ENCODE measurements around the gene KCNQ1. TPM values are rescaled to one million over a fixed set of nuclear protein-coding genes. Genes with fewer than 3 reads are reported as not detected.
A peak's percentile ranks its signal among the peaks of the same experiment; 100 is the strongest.

KCNQ1 gene
- total and polyA plus RNA-seq, 8 donors: 7.1 to 37.7 (median 9.9) TPM

DNA sequence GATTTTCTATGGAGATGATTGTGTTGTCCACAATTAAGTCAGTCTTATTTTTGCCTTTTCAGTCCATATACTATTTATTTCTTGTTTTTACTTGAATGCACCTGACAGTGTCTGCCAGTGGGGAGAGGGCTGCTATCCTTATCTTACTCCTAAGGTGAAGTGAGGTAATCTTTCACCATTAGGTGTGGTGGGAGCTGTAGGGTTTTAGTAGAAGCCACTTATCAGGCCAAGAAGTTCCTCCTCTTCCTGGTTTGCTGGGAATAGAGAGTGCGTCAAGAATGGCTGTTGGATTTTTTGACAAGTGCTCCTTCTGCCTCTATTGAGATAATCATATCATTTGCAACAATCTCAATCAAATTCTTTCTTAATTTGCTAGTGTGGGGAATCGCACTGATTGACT is 108.4 kb downstream of the KCNQ1 start:
- Histone ChIP-seq H3K4me3 (no peak overlapping the region), H3K9me3 (peaks cover 0 to 4% of the 10 kb centered on the region in 2 donors), H3K27me3 (no peaks in the 10 kb centered on the region), H3K36me3 (no peaks in the 10 kb centered on the region), H3K4me1 (peaks cover 0 to 11% of the 10 kb centered on the region in 2 donors), H3K27ac (no peak overlapping the region)
- DNase-seq (no peak), ATAC-seq (peak; percentile 50)
- TF ChIP-seq, protein P1, sequence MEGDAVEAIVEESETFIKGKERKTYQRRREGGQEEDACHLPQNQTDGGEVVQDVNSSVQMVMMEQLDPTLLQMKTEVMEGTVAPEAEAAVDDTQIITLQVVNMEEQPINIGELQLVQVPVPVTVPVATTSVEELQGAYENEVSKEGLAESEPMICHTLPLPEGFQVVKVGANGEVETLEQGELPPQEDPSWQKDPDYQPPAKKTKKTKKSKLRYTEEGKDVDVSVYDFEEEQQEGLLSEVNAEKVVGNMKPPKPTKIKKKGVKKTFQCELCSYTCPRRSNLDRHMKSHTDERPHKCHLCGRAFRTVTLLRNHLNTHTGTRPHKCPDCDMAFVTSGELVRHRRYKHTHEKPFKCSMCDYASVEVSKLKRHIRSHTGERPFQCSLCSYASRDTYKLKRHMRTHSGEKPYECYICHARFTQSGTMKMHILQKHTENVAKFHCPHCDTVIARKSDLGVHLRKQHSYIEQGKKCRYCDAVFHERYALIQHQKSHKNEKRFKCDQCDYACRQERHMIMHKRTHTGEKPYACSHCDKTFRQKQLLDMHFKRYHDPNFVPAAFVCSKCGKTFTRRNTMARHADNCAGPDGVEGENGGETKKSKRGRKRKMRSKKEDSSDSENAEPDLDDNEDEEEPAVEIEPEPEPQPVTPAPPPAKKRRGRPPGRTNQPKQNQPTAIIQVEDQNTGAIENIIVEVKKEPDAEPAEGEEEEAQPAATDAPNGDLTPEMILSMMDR (IDR thresholded peaks at IDR 0.05): no peak
- intact Hi-C loops (cut with DNase I): no loop called here

DNA sequence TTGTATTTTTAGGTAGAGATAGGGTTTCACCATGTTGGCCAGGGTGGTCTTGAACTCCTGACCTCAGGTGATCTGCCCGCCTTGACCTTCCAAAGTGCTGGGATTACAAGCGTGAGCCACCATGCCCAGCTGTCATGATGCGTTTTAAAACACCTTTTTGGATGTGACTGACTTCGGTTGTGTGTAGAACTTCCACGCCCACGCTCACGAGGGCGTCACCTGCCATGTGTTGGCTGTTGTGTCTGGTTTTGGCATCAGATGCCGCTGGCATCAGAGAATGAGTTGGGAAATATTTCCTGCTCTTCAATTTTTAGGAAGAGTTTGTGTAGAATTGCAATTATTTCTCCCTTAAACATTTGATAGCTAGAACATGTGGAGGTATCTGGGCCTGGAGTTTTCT is 109.1 kb downstream of the KCNQ1 start:
- Histone ChIP-seq H3K36me3 (no peaks in the 10 kb centered on the region), H3K9me3 (peaks cover 0 to 4% of the 10 kb centered on the region in 2 donors), H3K4me3 (no peak overlapping the region), H3K4me1 (peaks cover 0 to 11% of the 10 kb centered on the region in 2 donors), H3K27me3 (no peaks in the 10 kb centered on the region), H3K27ac (no peak overlapping the region)
- TF ChIP-seq, protein P1 (IDR thresholded peaks at IDR 0.05): no peak
- DNase-seq (peak in 2 of 4 donors; percentile 17 to 22), ATAC-seq (no peak)
- intact Hi-C loops (cut with DNase I): no loop called here

DNA sequence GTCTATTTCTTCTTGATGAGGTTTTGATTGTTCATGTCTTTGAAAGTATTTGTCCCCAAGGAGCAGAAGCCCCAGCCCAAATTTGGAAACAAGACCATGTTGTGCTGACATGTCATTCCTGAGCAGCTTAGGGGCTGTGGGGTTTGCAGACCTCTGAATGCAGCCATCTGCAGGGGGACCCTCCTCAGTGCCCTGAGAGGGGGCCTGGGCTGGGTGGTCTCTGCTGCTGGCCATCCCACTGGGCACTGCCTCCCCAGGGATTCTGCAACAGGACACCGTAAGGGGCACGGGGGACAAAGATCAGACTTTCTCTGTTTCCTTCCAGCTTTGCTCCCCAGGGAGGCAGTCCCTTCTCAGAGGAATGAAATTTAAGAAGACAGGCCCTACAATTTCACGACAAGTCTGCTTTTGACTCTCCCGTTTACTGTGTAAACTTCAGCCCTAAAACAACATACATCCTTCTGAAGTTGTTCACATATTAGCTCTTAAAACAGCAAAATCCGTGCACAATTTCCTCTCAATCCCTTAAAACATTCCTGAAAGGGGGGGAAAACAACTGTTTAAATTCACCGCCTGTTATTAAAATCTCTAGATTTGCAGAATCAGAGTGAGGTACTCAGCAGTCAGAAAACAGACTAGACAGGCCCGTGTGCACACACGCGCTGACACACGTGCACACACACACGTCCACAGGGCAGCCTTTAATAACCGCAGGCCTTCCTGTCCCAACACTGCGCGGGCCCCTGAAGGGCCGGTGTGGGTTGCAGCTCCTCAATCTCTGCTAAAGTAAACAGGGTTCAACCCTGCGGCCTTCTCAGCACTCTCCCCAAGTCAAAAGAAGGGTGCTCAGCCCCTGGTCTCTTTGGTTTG is 109.8 kb downstream of the KCNQ1 start:
- no peaks in the 10 kb centered on the region for H3K36me3 ChIP-seq
- DNase-seq: peak in 2 of 4 donors; percentile 27 to 64
- no peaks in the 10 kb centered on the region for H3K27me3 ChIP-seq
- H3K27ac ChIP-seq: no peak overlapping the region
- peaks cover 0 to 14% of the 10 kb centered on the region in 2 donors for H3K4me1 ChIP-seq
- TF ChIP-seq, protein P1 (IDR thresholded peaks at IDR 0.05): no peak
- ATAC-seq: peak; percentile 58
- intact Hi-C loops (cut with DNase I): no loop called here
- H3K9me3 ChIP-seq: peaks cover 0 to 4% of the 10 kb centered on the region in 2 donors
- H3K4me3 ChIP-seq: no peak overlapping the region

DNA sequence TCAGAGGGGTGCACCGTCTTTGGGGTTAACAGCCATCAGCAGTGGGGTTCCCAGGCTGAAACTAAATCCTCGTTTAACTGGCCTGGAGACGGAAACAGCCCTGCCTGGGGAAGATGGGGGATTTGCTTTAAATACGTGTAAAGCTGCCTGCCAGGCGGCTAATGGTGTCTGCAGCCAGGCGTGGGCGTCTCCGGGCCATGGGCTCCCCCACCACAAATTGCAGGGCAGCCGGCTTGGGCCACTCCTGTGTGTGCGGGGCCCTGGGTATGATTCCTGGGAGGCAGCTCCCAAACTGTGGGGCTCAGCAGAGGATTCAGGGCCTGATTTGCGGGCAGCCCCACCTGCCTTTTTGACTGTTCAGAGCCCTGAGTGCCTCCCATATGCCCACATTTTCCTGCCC is 110.5 kb downstream of the KCNQ1 start:
- H3K4me3 ChIP-seq: no peak overlapping the region
- intact Hi-C loops (cut with DNase I): no loop called here
- no peaks in the 10 kb centered on the region for H3K36me3 ChIP-seq
- no peaks in the 10 kb centered on the region for H3K27me3 ChIP-seq
- no peak overlapping the region for H3K27ac ChIP-seq
- TF ChIP-seq, protein P1 (IDR thresholded peaks at IDR 0.05): no peak
- ATAC-seq (no peak), DNase-seq (peak in 1 of 4 donors; percentile 17)
- H3K9me3 ChIP-seq: peaks cover 0 to 4% of the 10 kb centered on the region in 2 donors
- H3K4me1 ChIP-seq: peaks cover 0 to 14% of the 10 kb centered on the region in 2 donors

DNA sequence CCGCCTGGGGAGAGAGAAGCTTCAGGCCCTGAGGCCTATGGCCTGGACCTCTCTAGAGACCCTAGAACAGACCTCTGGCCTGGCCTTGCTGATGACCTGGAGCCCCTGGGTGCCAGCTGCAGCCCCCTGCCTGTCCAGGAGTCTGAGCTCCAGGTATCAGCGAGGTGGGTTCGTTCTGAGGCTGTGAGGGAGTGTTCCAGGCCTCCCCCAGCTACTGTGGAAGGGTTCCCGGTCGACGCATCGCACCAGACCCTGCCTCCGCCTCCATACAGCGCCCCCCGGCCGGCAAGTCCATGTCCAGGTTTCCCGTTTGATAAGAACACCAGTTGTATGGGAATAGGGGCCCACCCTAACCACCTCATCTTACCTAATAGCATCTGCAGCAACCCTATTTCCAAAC is 111.1 kb downstream of the KCNQ1 start:
- DNase-seq: peak in 1 of 4 donors; percentile 8
- ATAC-seq: no peak
- intact Hi-C loops (cut with DNase I): no loop called here

More for the DNA sequence above, 111.1 kb downstream of the KCNQ1 start:
- no peak overlapping the region for H3K4me3 ChIP-seq
- no peak overlapping the region for H3K27ac ChIP-seq
- TF ChIP-seq, protein P1 (IDR thresholded peaks at IDR 0.05): no peak
- peaks cover 0 to 4% of the 10 kb centered on the region in 2 donors for H3K9me3 ChIP-seq
- peaks cover 0 to 14% of the 10 kb centered on the region in 2 donors for H3K4me1 ChIP-seq
- H3K27me3 ChIP-seq: no peaks in the 10 kb centered on the region
- no peaks in the 10 kb centered on the region for H3K36me3 ChIP-seq
